Measurements from ENCODE around the gene CERK.

Gene CERK

GRCh38 chr22:46677323-46678002 is 60.6 kb downstream of the CERK start:
- no peak for DNase-seq (ENCODE audit: low read depth)

GRCh38 chr22:46676881-46677280 is 61.2 kb downstream of the CERK start:
- no peak for DNase-seq (ENCODE audit: low read depth)

GRCh38 chr22:46676479-46676878 is 61.6 kb downstream of the CERK start:
- DNase-seq (ENCODE audit: low read depth) = no peak

- no peak for DNase-seq (ENCODE audit: low read depth)
Observed at GRCh38 chr22:46675938-46676337, 62.1 kb downstream of the CERK start.

- no peak for DNase-seq (ENCODE audit: low read depth)
Observed at GRCh38 chr22:46675479-46675878, 62.6 kb downstream of the CERK start.

GRCh38 chr22:46674906-46675305 is 63.1 kb downstream of the CERK start:
- DNase-seq (ENCODE audit: low read depth) = no peak

- DNase-seq (ENCODE audit: low read depth) = peak; percentile 83
Observed at GRCh38 chr22:46674367-46674781, 63.7 kb downstream of the CERK start.

- no peak for DNase-seq (ENCODE audit: low read depth)
Observed at GRCh38 chr22:46673662-46674236, 64.3 kb downstream of the CERK start.

- no peak for DNase-seq (ENCODE audit: low read depth)
Observed at GRCh38 chr22:46673205-46673604, 64.8 kb downstream of the CERK start.

- DNase-seq (ENCODE audit: low read depth) = no peak
Observed at GRCh38 chr22:46672731-46673130, 65.3 kb downstream of the CERK start.

GRCh38 chr22:46671824-46672432 is 66.1 kb downstream of the CERK start:
- DNase-seq (ENCODE audit: low read depth) = no peak

GRCh38 chr22:46669201-46669600 is 68.9 kb downstream of the CERK start:
- DNase-seq (ENCODE audit: low read depth) = no peak

GRCh38 chr22:46668116-46668515 is 69.9 kb downstream of the CERK start:
- DNase-seq (ENCODE audit: low read depth) = no peak

- DNase-seq (ENCODE audit: low read depth) = no peak
Observed at GRCh38 chr22:46667245-46667623, 70.8 kb downstream of the CERK start.

GRCh38 chr22:46666577-46667244 is 71.3 kb downstream of the CERK start:
- DNase-seq (ENCODE audit: low read depth) = no peak

GRCh38 chr22:46665751-46666280 is 72.2 kb downstream of the CERK start:
- DNase-seq (ENCODE audit: low read depth) = no peak

GRCh38 chr22:46665151-46665695 is 72.8 kb downstream of the CERK start:
- no peak for DNase-seq (ENCODE audit: low read depth)

GRCh38 chr22:46664301-46664855 is 73.7 kb downstream of the CERK start:
- DNase-seq (ENCODE audit: low read depth) = no peak

GRCh38 chr22:46663436-46664100 is 74.5 kb downstream of the CERK start:
- no peak for DNase-seq (ENCODE audit: low read depth)

- DNase-seq (ENCODE audit: low read depth) = no peak
Observed at GRCh38 chr22:46663001-46663400, 75.1 kb downstream of the CERK start.

GRCh38 chr22:46662226-46662625 is 75.8 kb downstream of the CERK start:
- DNase-seq (ENCODE audit: low read depth) = no peak
